CD4-positive, CD25-positive, alpha-beta regulatory T cell (primary cell): ENCODE data around the gene DNASE1L3. TPM values are rescaled to one million over a fixed set of nuclear protein-coding genes. Genes with fewer than 3 reads are reported as not detected.

ENCODE experiments used
- polyA plus RNA-seq, 4 donors: library from polyadenylated mRNA; unstranded; fragments of 300-500 nt; fragmentation: Illumina TruSeq; gene quantifications; one replicate each; pipeline ENCODE4 v1.2.3, GENCODE V29; 2021
- total RNA-seq: library from RNA; stranded (reverse); gene quantifications from one replicate; pipeline ENCODE4 v1.2.3, GENCODE V29; 2022

Gene DNASE1L3
- total and polyA plus RNA-seq, 5 donors from 2014 or later, result 0.14 TPM; not detected in 4

Other genes starting within 250 kb of the DNASE1L3 start
- 40.8 TPM for gene FLNB, start 202.6 kb downstream of the DNASE1L3 start, total RNA-seq
- gene FLNB, start 202.6 kb downstream of the DNASE1L3 start, polyA plus RNA-seq, result 10 to 100 TPM in 2 of 4 donors, 1 to 10 TPM in 2; 8.9 to 14.9 (median 12.2) TPM
- 3.9 TPM for gene ABHD6, start 26.8 kb upstream of the DNASE1L3 start, total RNA-seq
- 1 to 10 TPM; 3.8 to 7.8 (median 5.1) TPM for gene ABHD6, start 26.8 kb upstream of the DNASE1L3 start, polyA plus RNA-seq
- gene RPP14, start 95.3 kb upstream of the DNASE1L3 start, total RNA-seq, result 14.3 TPM
- 1 to 10 TPM; 5.7 to 7.1 (median 6.8) TPM for gene RPP14, start 95.3 kb upstream of the DNASE1L3 start, polyA plus RNA-seq
- 9.7 TPM for gene HTD2, start 95.5 kb upstream of the DNASE1L3 start, total RNA-seq
- gene HTD2, start 95.5 kb upstream of the DNASE1L3 start, polyA plus RNA-seq, result 10 to 100 TPM; 14.6 to 29.5 (median 22.9) TPM
- 21.8 TPM for gene PXK, start 121.9 kb upstream of the DNASE1L3 start, total RNA-seq
- 10 to 100 TPM; 24.9 to 32.6 (median 31.9) TPM for gene PXK, start 121.9 kb upstream of the DNASE1L3 start, polyA plus RNA-seq
- 40.1 TPM for gene PDHB, start 222.9 kb upstream of the DNASE1L3 start, total RNA-seq
- 100 to 1,000 TPM; 116 to 159 (median 133) TPM for gene PDHB, start 222.9 kb upstream of the DNASE1L3 start, polyA plus RNA-seq